HG03103 (cell line): Measurements from ENCODE around the gene ALDH1A2.
"Not testable (repeated sequence)": the region's sequence is repeated elsewhere in the genome, so short reads cannot be mapped to it uniquely, and the experiment has no call there.

Experiments
- ATAC-seq: cut with Tn5 transposase; IDR thresholded peaks from one replicate; pipeline ENCODE4 v1.9.1; 2021; ENCODE audit warnings: low read depth; ENCODE audit not compliant: unreplicated experiment

The ALDH1A2 gene

DNA sequence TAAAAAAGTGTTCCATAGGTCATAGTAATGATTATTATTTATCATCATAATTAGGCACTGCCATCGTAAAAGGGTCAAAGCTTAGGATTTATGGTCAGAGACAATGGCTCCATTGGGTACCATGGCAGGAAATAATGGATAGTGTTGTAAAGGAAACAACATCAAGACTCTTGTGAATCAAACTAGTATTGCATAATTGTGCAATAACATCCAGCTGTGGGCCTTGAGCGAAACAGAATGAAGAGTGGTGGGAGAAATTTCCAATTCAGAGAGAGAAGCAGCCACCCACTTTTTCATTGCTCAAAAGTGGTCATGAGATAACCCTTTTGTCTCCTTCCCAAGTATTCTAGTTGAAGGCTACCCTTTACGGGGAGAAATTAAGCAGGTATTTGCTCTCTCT, 61.7 kb downstream of the ALDH1A2 start:
- ATAC-seq = no peak

DNA sequence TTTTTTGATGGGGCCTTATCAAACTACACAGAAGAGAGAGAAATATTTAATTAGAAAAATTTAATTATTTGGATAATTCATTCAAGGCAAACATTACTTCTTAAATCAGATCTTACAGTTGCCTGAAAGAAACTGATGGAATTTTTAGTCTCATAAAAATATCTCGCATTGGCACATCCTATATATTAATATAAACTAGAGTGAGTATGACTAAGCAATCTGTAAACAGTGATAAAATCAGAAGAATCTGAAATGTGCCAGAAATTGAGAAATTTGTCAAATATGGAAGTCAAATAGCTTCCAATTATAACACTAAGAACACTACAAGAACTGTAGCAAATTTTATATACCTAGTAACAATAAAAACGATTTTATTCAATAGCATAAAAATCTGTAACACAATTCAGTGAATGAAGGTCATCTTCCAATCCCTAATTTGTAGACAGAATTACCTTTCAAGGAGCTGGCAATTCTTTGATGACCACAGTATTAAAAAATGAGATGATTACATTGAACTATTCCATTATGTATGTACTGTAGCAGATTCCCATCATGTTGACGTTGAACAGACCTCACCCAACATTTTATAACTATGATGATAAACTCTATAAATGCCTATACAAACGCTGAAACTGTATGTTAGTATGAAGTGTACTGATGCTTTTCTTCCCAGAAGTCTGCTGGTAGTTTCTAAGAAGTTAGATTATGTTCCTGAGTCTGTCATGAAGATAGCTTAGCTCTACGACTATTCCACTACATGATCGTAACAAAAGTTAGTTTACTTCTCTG, 63.0 kb downstream of the ALDH1A2 start:
- no peak for ATAC-seq

DNA sequence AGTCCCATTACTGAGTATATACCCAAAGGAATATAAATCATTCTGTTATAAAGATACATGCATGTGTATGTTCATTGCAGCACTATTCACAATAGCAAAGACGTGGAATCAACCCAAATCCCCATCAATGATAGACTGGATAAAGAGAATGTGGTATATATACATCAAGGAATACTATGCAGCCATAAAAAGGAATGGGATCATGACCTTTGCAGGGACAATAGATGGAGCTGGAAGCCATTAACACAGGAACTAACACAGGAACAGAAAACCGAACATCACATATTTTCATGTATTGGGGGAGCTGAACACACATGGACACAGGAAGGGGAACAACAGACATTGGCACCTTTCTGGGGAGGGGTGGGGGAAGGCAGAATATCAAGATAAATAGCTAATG, 65.8 kb downstream of the ALDH1A2 start:
- ATAC-seq = not testable (repeated sequence)

DNA sequence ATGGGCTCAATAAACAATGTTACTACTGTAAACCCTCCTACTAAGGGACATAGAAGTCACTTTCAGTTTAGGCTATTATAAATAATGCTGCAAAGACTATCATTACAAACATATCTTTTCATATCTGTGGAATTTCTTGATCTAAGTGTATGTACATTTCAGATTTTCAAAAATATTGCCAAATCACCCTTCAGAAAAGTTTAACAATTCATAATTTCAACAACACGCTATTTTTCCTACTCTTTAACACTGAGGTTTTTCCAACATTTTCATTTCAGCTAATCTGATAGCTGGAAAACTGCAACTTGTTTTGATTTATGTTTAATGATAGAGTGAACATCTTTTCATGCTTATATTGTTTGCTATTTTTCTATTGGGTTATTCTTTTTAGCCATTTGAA, 69.0 kb downstream of the ALDH1A2 start:
- no peak for ATAC-seq

DNA sequence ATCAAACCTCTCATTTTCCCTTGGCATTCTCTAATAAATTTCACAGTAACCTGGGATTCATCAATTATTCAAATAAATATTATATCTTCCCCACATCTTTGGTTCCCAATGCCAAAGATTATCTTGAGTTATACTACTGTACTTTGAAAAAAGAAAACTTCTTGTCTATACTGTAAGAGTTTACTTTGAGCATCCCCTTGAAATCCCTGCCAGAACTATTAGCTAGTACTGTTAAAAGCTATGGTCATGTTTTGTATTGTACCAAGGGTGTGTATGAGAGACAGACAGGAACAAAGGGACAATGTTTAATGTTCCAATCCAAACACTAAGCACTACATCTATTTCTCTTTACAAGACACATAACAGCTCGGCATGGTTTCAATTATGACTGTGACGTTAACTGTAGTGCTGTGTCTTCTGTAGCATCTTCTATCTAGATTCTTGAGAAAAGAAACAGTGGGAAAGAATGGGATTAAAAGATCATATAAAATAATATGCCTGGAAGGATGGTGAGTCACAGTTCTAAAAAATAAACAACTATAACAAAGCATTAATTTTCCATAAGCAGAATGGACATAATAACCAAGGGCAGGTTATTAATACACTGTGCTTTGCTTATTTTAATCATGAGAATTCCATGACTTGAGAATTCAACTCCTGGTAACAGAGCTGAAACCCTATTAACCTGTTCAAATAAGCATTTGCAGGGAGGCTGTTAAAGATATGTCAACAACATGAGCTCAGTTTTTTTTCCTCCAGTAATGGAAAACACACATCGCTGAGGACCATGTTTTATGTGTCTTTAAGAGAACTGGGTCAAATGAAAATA, 71.1 kb downstream of the ALDH1A2 start:
- no peak for ATAC-seq

DNA sequence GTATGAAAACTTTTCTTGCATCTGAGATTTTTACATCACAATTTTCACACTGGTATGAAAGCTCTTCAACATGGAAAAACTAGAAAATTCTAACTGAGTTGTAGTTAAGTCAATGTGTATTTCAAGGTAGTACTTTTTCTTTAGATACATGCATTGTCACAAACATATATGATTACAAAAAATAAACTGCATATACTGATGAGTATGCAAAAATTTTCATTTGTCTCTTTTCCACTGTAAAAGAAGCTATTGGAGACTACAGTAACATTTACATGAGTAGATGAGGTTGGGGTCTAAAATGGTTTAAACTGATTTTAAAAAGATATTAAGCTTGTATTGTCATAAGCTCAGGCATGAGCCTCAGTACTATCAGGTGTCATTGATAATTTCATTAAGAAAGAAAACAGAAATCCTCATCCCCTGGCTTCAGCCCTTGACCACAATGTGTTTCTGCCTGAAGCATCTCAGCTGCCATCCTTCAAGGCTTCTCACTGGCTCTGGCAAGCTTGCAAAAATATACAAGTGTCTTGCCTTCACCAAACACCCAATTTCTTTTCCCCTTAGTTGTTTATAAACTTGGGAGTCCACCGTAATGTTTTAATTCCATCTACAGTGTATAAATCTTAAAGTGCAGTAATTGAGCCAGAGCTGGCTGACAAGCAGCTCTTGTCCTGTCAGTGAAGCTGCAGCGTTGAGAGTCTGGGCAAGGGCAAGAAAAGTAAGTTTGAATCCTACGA, 71.9 kb downstream of the ALDH1A2 start:
- no peak for ATAC-seq

DNA sequence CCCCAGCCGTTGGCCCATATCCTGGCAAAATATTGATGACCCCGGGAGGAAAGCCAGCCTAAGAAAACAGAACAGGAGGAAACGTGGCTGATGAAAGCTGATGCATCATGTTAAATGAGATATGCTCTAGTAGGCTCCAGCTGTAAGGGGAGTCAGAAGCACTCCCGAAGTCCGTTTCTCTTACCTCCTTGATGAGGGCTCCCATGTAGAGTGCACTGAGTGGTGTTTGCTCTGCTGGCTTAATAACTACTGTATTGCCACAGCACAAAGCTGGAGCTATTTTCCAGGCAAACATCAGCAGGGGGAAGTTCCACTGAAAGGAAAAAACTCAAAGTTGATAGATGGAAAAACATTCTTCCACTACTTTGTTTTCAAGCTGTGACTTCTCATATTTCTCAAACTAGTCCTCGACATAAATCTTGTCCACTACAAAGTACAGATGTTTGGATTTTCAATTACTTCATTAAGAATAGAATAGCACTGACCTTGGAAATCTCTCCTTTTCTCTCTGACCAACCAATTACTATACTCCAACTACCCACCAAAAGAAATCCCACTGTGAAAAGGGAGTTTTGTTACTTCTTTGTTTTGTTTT, 72.7 kb downstream of the ALDH1A2 start:
- no peak for ATAC-seq

DNA sequence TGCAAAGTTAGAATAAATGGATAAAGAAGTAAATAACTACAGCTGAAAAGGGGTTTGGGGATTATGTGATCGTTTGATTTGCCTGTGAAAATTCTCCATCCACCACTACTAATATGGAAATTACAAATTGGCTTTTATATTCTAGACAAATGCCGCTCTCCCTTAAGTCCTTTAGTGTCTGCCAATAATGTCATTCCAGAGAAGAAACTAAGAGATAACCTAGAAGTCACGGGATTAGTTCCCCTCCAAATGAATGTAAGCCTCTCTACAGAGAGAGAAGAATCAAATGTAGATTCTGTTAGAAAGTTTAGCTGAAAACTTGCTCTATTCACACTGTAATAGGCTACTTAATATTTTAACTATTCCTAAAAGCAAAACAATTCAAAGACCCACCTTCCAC, 92.0 kb downstream of the ALDH1A2 start:
- ATAC-seq = no peak

DNA sequence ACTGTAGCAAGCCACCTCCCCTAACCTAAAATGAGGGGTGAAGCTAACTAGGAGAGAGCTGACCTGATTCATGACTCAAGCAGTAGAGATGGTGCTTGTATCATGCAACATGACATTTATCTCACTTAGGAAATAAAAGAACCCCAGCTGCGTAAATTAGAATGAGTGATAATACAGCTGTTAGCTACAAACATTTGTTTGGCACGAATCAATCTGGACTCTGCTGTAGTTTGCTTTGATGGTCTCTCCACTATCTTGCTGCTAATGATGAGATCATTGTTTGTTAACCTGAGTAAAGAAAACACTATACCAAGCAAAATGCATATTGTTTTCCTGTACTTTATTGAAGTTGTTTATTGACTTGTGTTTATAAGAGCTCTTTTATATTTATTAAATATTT, 92.6 kb downstream of the ALDH1A2 start:
- ATAC-seq = no peak

DNA sequence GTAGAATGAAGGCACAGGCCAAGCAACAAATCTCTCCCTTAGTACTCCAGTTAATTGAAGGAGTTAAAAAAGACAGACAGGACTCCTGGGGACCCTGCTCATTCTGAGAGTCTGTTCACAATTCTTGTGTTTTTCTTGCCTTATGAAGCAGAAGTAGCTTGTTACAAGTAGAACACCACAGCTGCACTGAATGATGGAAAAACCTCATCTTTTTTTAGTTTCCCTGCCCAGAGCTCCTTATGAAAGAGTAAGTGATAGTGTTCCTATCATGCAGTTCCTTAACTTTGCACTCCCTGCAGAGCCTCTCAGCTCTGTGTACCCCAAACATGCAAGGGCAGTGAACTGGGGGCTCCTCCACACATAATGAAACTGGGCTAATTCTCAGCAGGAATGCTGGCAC, 95.5 kb downstream of the ALDH1A2 start:
- ATAC-seq = no peak

DNA sequence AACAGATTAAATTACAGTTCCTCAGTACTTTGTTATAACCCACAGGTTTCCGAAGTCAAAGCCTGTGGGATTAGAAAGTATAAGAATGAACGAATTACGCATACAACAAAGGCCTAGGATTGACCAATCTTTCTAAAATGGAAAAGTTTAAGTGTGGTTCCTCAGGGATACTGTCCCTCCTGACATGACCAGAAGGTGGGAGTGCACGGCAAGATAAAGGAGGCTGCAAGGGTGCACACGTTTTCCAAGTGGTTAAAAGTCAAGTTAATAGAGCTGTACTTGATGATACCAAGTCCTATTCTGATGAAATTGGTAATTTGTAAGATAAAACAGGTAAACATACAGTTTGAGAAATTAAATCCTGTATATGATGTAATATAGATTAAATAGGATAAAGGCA, 96.2 kb downstream of the ALDH1A2 start:
- no peak for ATAC-seq

DNA sequence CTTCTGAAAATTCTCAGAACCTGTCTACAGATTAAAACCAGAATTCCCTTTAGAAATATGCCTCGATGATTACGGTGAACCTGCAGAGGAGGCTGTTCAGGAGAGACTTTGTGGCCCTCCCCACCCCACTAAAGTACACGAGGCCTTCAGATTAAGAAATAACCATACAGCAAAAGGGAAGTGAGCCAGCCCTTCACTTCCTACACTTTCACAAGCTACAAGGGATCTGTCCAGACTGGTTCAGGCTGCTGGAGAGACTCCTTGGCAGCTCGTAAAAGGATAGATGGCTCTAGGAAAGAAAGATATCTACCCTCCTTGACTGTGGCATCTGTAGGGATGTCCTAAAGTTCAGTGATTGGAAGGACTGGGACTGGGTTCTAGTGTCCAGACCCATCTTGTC, 102.6 kb downstream of the ALDH1A2 start:
- no peak for ATAC-seq

DNA sequence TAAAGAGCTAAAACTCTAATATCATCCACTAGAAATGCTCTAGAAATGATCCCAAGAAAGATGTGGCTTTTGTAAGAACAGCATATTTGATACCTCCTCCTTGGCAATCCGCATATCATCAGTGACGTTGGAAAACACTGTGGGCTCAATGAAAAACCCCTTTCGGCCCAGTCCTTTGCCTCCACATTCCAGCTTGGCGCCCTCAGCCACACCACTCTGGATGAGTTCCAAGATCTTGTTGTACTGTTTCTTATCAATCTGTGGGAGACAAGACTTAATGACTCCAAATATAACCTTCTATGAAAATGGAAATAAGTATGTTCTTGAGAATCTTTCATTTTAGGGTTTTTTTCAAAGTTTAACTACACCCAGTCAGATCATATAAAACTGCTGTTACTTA, 103.6 kb downstream of the ALDH1A2 start:
- ATAC-seq = no peak

DNA sequence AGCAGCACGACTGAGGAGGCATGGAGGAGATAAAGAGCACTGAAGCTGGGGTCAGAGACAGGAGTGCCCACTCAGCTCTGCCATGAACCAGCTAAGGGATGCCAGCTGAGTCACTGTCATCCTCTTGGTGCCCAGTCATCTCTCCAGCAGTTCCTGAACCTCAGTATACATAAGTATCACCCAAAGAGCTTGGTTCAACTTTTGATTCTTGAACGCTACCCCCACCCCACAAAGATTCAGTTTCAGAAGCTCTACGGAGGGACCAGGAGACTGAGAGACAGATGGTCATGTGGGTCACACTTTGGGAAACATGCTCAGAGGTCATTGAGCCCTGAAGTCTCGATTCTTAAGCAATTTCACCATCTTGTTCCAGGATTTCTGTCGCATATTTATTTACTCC, 108.4 kb downstream of the ALDH1A2 start:
- no peak for ATAC-seq

DNA sequence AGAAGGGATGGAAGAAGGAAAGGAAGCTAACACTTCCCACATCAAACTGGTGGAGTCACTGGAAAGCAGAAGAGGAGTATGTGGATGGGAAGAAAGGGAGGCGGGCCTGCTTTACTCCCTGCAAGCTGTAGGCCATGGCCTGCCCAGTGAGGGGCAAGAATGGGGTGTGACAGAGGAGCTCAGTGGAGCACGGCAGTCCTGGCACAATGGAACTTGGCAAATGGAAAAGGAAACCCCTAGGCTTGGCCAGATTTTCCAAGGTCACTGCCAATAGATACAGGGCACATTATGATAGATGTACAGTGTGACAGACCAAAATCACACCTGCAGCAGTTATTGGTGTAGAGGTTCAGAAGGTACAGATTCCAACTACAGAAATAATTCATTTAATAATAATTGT, 111.6 kb downstream of the ALDH1A2 start:
- no peak for ATAC-seq

DNA sequence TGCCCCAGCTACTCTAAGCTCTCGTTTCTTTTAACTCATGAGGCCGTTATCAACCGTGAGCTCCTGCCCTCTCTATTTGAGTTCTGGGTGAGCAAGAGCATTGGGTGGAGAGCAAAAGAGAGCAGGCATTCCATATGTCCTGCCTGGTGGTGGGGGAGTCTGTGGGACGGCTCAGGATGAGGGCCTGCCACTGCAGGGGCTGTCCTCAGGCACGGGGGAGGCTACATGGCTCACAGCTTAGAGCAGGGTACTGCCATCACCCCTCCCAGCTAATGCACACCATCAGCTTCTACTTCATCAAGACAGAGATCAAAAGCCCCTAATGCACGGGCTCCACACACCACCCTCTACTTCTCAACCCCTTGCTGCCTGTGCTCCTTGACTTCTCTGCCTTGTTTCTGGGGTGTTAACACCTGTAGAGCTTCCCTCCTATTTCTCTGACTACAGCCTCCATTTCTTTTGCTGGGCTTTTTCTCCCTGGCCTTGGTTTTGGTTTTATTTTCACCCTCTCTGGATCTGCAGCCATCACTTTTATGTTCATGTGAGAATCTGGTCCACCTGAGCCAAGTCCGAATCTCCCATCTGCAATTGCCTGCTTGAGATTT, 114.1 kb downstream of the ALDH1A2 start:
- ATAC-seq = no peak

DNA sequence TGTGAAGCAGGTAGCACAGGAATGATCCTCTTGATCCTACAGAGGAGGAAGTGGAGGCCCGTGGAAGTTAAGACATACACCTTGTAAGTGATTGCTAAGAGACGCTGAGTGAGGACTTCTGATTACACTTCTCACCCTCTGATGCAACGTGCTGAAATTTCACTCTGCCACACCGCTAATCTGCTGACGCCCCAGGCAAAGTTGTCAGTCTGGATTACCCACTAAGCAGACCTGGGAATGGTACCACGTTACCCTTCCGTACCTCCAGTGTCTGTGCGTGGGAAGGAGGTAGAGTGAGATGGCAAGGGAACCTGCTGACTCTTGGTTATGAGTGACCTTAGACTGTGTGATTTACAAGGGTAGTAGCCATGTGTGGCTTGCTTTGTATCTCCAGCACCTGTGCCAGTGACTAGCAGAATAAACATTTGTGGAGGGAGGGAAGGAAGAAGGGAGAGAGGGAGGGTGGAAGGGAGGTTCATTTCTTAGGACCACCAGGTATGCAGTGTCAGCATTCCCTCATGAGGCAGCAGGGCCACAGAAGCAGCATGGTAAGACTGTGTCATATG, 115.0 kb downstream of the ALDH1A2 start:
- ATAC-seq = no peak

DNA sequence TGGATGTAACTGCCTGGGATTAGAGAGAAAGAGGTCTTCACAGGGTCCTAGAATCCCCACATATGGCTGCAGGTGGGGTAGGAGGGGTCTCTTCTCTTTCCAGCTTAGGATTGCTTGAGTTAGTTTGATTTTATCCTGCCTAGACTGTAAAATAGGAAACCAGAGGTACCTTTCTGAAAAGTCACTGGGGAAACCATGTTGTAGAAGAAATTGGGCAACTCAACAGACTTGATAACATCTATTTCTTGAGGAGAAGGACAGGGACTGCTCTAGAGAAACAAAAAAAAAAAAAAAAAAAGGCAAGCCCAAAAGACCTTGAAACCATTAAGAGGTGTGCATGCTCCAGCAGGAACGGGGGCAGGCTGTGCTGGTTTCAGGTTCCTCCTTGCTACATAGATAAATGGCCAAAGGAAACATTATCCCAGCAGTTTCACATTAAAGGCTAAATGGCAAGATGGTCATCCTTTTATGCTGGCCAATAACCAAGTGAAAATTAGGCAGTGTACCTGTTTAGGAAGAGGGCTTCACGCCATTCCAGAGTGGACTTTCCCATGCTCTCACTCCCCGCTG, 116.1 kb downstream of the ALDH1A2 start:
- no peak for ATAC-seq

DNA sequence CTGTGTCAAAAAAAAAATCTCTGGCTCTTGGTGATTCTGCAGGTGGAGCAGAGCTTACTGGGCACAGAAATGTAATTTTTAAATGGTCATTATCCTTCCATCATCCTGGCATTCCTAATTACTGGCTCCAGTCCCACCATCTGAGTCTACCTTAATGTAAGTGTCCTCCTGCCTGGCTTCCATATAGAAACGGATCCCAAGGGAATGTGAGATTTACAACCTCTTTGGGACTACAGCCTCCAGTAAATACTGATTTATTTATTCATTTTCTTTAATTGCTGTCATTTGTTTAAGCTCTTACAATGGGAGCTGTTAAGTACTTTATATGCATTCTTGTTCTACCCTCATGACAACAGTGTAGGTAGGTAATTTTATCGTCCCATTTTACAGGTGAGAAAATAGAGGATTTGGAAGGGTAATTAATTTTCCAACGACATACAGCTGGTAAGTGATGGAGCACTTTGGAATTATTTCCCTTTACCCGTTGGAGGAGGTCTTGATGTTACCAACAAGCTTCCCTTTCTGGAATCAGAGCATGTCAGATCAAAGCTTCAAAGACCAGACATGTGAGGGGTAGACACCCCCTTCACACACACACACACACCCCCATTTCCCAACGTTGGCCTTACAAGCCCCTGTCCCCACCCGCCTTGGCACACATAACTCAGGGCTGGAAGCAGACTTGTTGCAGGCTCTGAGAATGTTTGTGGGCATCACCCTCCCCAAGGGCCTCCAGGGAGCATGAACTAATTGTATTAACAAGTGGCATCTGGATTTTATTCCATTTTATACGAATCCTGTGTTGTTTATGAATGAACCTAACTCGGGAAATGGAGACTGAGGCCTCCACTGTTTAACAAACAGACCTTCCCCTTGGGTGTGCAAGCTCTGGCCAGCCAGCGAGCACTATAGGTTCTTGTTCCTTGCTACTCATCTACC, 116.9 kb downstream of the ALDH1A2 start:
- no peak for ATAC-seq
